Measurements from ENCODE around the gene ZBTB11.
"Not testable (repeated sequence)": the region's sequence is repeated elsewhere in the genome, so short reads cannot be mapped to it uniquely, and the experiment has no call there.

Gene ZBTB11

GRCh38 chr3:101611023-101611422 lies 65.9 kb downstream of the ZBTB11 start:
- TF ChIP-seq CTCF (conservative IDR thresholded peaks at IDR 0.05; ENCODE audit: low read depth, low read length) = no peak
- no peak overlapping the region for H3K4me3 ChIP-seq (ENCODE audit: low read length)
- DNase-seq (ENCODE audit: low read depth) = no peak

- not testable (repeated sequence) for DNase-seq (ENCODE audit: low read depth); H3K4me3 ChIP-seq (ENCODE audit: low read length)
These were observed 71.5 kb downstream of the ZBTB11 start for GRCh38 chr3:101605398-101605797.

GRCh38 chr3:101603184-101603583 lies 73.7 kb downstream of the ZBTB11 start:
- no peak for DNase-seq (ENCODE audit: low read depth)
- no peak for TF ChIP-seq CTCF (conservative IDR thresholded peaks at IDR 0.05; ENCODE audit: low read depth, low read length)
- no peak overlapping the region for H3K4me3 ChIP-seq (ENCODE audit: low read length)

- H3K4me3 ChIP-seq (ENCODE audit: low read length) = no peak overlapping the region
- TF ChIP-seq CTCF (conservative IDR thresholded peaks at IDR 0.05; ENCODE audit: low read depth, low read length) = no peak
- DNase-seq (ENCODE audit: low read depth) = no peak
These were observed 74.2 kb downstream of the ZBTB11 start for GRCh38 chr3:101602731-101603130.
